NK-92 (cell line): ENCODE data around the gene CGA.

Experiments used
- DNase-seq: peaks from one replicate; lab custom pipeline; 2025; ENCODE audit not compliant: unreplicated experiment; lab: John Stamatoyannopoulos, UW

The CGA gene

DNA sequence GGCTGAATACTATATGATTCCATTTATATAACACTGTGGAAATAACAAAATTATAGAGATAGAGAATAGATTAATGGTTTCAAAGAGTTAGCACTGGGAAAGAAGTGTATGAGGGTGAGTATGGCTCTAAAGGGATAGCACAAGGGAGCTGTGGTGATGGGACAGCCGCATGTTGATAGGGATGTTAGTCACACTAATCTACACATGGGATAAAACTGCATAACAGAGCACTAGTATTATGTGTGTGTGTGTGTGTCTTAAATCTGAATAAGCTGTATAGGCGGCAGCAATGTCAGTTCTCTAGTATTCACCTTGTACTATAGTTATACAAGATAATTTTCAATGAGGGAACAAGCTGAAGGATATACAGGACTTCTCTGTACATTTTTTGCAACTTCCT is 5.8 kb downstream of the CGA start:
- DNase-seq = no peak

GRCh38 chr6:87088076-87088475 is 6.8 kb downstream of the CGA start:
- no peak for DNase-seq

DNA sequence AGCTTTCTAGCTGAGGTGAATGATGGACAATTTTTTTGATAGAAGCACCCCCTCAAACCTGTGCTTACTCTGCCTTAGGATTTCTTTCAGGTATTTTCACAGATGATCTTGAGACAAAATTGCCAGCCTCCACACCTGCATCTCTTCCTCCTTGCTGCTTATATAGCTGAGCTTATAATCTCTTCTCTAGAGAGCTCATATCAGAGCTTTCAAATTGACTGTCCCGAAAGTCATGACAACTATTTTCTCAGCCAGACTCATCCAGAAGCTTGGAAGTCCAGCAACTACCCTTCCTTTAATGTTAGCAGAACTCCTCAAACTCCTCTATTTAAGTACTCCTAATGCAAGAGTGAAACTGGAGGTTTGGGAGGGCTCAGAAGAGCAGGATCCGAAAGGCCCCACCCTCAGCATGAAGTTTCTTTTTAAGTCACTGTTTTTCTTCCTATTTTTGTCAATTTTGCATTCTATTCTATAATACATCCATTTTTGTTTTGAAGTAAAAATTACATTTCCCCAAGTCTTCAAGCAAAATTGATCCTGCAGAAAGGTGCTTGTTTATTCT is 12.7 kb downstream of the CGA start:
- DNase-seq = no peak

GRCh38 chr6:87078983-87079616 is 15.8 kb downstream of the CGA start:
- DNase-seq = no peak

GRCh38 chr6:87075168-87075567 is 19.7 kb downstream of the CGA start:
- no peak for DNase-seq

GRCh38 chr6:87074101-87074621 is 20.7 kb downstream of the CGA start:
- no peak for DNase-seq

- DNase-seq = no peak
These were observed 23.2 kb downstream of the CGA start for GRCh38 chr6:87071683-87072082.

GRCh38 chr6:87070741-87071140 is 24.2 kb downstream of the CGA start:
- no peak for DNase-seq

- no peak for DNase-seq
These were observed 26.1 kb downstream of the CGA start for GRCh38 chr6:87068795-87069194.

DNA sequence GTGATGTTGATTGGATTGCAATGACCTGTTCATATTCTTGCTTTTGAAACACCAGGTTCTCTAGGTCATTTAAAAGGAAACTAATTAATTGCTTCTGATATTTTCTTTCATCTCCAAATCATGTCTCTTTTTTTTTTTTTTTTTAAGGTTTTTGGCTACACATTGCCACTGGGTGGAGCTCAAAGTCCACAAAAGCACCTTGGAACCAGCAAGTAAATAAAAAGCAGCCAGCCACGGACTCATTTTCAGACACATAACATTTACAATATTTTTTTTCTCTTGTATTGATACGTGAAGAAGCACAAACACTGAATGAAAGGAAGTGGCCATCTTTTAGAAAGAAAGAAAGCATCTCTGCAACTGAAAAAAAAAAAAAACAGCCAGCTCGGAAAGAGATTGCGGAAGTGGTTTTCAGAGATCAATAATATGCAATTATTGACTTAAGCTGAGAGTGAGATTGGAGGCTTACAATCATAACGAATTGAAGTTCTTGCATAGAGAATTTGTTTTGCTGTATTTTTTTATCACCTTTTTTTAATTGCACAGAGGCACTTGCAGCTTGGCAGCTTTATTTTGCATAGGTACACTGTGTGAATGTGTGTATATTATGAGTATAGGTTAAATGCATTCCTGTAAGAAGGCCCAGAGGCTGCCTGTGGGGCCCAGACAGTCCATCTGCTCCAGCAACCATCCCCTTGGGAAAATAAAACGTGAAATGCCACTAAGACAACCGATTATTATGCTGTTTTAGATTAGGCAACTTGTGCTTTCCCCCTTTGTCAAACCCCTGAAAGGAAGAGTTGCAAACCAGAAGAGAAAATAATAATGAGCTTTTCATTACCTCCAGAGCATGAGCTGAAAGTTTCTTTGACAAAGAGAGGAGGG is 28.2 kb downstream of the CGA start:
- no peak for DNase-seq

DNA sequence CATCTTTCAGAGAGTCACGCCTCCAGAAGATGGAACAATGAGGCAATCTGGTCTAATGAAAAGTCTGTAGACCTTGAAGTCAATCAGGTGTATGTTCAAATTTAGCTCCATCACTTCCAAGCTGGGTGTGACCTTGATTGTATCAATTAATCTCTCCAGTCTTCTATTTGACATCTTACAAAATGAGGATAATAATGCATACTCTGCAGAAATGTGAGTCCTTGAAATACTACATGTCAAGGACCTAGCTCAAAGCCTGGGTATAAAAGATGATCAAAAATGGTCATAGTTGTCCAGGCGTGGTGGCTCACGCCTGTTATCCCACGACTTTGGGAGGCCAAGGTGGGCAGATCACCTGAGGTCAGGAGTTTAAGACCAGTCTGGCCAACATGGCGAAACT is 29.8 kb downstream of the CGA start:
- DNase-seq = no peak

DNA sequence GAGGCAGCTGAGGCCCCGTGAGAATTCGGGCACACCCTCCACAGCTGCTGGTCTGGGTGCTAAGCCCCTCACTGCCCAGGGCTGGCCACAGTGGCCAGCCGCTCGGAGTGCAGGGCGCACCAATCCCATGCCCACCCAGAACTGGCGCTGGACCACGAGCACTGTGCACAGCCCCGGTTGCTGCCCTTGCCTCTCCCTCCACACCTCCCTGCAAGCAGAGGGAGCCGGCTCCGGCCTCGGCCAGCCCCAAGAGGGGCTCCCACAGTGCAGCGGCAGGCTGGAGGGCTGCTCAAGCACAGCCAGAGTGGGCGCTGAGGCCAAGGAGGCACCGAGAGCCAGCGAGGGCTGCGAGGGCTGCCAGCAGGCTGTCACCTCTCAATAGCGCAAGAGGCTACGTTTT is 35.0 kb downstream of the CGA start:
- no peak for DNase-seq

- no peak for DNase-seq
These were observed 40.6 kb downstream of the CGA start for GRCh38 chr6:87054143-87054833.

GRCh38 chr6:87053312-87053711 is 41.6 kb downstream of the CGA start:
- no peak for DNase-seq

DNA sequence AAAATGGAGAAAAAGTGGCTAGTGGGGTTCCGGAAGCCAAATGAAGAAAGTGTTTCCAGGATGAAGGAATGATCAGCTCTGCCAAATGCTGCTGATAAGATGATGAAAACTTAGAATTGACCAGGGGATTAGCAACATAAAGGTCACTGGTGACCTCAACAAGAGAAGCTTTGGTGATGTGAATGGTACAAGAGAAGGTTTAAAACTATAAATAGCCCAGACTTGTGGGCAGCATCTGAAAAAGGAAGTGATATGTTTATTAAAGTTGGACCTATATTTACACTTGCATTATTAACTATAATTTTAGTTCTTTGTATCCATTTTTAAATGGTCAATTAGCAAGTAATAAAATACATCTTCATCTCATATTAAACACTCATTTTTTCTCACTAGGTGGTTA is 45.1 kb downstream of the CGA start:
- no peak for DNase-seq

DNA sequence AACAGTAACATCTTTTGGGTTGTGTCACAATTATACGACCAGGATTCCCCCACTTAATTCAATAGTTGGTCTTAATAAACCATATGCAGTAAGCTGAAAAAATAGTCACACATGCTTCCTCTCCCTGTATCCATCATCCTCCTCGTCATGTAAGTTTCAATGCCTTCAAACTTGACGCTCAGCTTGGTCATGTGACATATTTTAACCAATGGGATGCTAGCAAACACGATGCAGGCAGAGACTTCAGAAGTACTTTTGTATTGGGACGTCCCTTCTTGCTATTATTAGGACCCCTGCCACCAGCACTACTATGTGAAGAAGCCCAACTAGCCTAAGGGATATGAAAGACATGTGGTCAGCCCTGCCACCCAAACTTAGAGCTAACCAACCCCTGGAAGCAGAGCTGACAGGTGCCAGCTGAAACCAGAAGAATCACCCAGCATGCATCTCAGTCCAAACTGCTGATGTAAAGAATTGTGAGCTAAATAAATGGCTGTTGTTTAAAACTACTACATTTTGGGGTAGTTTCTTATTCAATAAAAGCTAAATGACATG is 49.3 kb downstream of the CGA start:
- no peak for DNase-seq

DNA sequence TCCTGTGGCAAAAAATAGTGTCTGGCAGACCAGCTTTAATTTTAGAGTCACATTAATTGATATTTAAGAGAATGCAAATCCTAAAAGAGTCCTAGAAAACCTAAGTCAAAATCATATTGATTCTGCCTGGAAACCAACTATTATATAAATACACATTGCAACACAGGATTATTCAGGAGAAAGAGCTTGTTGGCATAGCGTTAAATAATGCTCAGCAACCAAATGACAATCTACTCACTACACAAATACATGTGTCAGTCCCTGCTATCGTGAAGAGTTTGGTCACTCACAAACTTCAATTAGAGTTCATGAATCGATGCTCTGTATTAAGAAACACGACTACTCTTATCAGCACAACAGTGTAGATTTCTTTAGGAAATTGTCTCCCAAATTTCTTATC is 54.2 kb downstream of the CGA start:
- DNase-seq = no peak
